HL-60/S4 treated with phorbol 12-myristate 13-acetate at 8.2 ng/mL for 4 days and 3 days (cell line): ENCODE data around the gene ATP2A2.
"Not testable (repeated sequence)": the region's sequence is repeated elsewhere in the genome, so short reads cannot be mapped to it uniquely, and the experiment has no call there.

Experiments used
- in situ Hi-C: fragments of 300-500 bp; cut with MboI; formaldehyde crosslinking; loops from 2 replicates; pipeline ENCODE4 v1.15.0; 2022; ENCODE audit warnings: low sequenced_read_pairs

Gene ATP2A2

GRCh38 chr12:110340261-110340660 is 59.2 kb downstream of the ATP2A2 start:
- in situ Hi-C loops: not testable (repeated sequence)

DNA sequence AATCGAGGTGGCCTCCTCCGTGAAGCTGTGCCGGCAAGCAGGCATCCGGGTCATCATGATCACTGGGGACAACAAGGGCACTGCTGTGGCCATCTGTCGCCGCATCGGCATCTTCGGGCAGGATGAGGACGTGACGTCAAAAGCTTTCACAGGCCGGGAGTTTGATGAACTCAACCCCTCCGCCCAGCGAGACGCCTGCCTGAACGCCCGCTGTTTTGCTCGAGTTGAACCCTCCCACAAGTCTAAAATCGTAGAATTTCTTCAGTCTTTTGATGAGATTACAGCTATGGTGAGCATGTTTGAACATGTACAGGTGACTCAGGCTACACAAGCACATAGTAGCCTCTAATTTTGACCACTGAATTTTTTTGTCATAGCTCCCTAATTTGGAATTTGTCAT is 59.7 kb downstream of the ATP2A2 start:
- in situ Hi-C loops: no loop called here

DNA sequence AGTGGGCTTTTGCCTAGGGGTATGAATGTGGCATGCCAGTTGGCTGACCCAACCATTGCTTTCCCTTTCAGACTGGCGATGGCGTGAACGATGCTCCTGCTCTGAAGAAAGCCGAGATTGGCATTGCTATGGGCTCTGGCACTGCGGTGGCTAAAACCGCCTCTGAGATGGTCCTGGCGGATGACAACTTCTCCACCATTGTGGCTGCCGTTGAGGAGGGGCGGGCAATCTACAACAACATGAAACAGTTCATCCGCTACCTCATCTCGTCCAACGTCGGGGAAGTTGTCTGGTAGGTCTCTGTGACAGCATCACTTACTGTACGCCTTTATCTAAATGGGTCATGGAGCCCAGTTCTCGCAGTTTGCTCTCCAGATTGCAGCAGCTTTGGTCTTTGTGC is 61.1 kb downstream of the ATP2A2 start:
- in situ Hi-C loops: no loop called here

GRCh38 chr12:110343114-110343513 is 62.1 kb downstream of the ATP2A2 start:
- in situ Hi-C loops: no loop called here

DNA sequence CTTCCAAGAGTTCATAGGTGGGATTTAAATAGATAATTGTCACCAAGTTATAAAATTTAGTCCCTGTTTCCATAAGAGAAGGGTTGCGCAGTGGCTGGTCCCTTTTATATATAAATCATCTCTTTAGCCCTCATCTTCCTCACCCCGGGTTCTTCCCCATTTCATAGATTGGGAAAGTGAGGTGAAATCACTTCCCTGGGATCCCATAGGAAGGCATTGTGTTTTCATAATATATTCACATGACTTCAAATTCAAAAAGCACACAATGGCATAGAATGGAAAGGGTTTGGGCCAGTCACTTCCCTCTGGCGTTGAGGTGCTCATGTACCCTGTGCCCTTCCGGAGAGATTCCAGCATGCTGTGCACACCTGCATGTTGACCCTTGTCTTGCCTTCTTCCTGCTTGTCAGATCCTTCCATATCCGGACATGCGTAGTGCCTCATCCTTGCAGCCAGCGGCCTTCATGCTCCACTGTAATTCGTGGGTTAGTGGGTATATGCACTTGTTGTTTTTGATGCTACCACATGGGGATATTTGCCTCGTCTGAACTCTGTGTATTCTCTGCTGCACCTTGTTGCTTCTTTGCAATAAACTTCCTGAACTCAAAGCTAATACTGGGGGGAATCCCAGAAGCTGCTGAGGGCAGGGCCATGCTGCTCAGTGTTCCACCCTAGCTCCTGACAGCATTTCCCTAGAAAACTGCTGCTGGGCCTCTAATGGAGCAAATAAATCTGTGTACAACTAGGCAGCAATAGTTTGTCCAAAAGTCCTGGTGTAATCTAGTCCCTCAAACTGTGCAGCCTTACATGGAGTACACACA is 62.9 kb downstream of the ATP2A2 start:
- in situ Hi-C loops: no loop called here

DNA sequence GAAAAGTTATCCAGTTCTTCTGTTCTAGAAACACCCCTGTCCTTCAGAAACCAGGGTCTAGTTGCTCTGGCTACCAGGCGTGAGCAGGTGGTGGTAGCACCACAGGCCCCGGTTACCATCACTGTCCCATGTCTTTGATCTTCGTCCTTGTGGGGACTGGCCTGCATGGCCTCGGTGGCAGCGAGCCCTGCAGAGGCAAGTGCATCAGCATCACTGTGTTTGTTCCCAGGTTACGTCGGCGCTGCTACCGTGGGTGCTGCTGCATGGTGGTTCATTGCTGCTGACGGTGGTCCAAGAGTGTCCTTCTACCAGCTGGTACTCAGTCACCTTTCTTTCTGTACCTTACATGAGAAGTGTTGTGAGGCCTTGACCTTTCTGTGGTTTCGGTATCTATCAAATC is 63.6 kb downstream of the ATP2A2 start:
- in situ Hi-C loops: no loop called here

DNA sequence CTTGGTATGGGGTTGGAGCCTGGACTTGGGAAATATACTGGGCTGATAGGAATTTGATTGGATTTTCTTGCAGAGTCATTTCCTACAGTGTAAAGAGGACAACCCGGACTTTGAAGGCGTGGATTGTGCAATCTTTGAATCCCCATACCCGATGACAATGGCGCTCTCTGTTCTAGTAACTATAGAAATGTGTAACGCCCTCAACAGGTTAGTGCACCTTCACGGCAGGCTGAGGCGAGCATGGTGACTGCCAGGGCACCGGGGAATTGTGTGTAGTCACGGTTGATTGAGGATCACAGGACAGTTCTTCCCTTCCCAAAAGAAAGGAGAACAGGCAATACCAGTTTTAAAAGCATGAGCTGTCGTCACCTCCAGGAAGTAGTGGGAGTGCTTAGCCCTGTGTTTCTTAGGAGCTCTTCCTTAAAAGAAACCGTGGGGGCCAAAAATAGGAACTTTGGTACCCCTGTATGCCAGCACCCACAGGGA is 64.2 kb downstream of the ATP2A2 start:
- in situ Hi-C loops: no loop called here

GRCh38 chr12:110345963-110346362 is 64.9 kb downstream of the ATP2A2 start:
- in situ Hi-C loops: no loop called here

- in situ Hi-C loops: no loop called here
Measured at GRCh38 chr12:110347767-110348166, 66.7 kb downstream of the ATP2A2 start.

DNA sequence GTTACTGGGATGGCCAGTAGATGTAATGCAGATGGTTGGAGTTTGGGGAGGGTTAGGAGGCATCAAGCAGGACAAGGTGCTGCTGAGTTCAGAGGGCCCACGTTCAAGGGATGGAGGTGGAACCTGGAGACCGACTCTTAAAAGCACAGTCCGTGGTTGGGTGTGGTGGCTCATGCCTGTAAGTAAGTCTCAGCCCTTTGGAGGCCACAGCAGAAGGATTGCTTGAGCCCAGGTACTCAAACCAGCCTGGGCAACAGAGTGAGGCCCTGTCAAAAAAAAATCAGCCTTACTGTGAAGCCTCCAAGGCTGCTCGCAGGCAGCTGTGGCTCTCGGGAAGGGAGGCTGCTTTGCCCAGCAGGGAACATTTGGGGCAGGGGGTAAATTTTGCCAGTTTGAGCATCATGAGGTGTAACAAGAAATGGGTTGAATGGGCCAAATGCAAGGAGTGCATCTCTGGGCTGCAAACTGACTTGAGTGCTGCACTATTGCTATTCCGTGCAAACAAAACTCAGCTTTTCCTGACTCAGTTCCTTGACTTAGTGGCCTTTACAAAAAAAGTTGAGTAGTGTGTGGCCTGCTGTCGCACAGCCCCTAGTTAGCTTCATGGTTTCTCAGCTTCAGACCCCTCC is 67.5 kb downstream of the ATP2A2 start:
- in situ Hi-C loops: no loop called here

DNA sequence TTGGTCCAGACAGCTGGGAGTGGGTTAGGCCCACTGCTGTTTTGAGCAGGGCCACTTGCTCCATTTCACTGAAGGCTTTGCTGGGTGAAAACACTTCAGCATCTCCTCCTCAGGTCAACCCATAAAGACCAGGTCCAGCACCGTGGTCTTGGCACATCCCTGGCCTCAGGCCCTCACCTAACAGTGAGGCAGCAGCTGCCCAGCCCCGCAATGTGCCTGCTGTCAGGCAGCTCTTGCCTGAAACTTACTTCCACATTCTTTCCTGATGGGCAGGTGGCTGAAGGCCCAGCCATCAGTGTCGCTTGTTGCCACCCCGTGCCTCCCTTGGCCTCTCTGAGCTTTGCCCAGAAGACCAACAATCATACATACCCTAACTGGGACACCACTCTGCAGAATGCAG is 68.0 kb downstream of the ATP2A2 start:
- in situ Hi-C loops: no loop called here

GRCh38 chr12:110349514-110350151 is 68.6 kb downstream of the ATP2A2 start:
- in situ Hi-C loops: no loop called here

DNA sequence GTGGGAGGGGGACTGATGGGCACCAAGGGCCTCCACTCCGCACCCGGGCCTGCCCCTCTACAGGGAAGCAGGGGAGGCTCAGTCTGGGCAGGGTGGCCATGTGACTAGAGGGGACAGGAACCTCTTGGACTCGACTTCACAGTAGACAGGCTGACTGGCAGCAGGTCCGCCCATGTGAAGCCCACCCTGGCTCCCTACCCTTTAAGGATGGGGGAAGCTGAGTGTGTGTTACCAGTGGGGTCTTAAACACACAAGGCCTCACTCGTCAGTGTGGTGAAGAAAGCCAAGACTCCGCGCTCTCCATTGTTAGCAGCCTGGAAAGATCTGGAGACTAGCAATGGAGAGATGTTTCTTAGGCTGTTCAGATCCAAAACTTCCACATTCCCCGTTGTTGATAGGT is 70.1 kb downstream of the ATP2A2 start:
- in situ Hi-C loops: no loop called here

GRCh38 chr12:110352401-110352800 is 71.4 kb downstream of the ATP2A2 start:
- in situ Hi-C loops: no loop called here

GRCh38 chr12:110353211-110353965 is 72.3 kb downstream of the ATP2A2 start:
- in situ Hi-C loops: no loop called here

- in situ Hi-C loops: no loop called here
Measured at GRCh38 chr12:110354172-110354780, 73.2 kb downstream of the ATP2A2 start.

- in situ Hi-C loops: no loop called here
Measured at GRCh38 chr12:110355073-110355472, 74.0 kb downstream of the ATP2A2 start.

GRCh38 chr12:110358384-110359097 is 77.5 kb downstream of the ATP2A2 start:
- in situ Hi-C loops: not testable (repeated sequence)

DNA sequence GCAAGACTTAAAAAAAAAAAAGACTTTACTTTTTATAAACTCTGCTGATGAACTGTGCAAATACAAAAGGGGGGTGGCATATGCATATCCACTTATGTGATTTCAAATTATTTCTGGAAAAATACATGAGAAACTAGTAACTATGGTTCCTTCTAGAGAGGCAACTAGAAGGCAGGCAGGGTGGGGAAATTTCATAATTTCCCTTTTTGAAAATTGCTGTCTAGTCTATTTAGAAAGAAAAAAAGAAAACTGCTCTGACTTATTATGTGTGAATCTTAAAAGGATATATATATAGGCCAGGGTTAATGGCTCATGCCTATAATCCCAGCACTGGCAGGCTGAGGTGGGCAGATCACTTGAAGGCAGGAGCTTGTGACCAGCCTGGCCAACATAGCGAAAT is 80.2 kb downstream of the ATP2A2 start:
- in situ Hi-C loops: no loop called here
